Sigmoid colon (tissue), 4 donors: ENCODE data around the gene GABRB3.

ENCODE experiments used
- CTCF ChIP-seq, 4 experiments: fragments of 450-650 bp in 3 of 4; fragments of 200-600 bp in 1 of 4; IDR thresholded peaks; one replicate each; pipeline ENCODE4 v1.5.1; 2016 to 2019; ENCODE audit warnings: antibody characterized with exemption in 4 of 4, mild to moderate bottlenecking in 3 of 4, moderate library complexity in 2 of 4
- EP300 ChIP-seq, 4 donors: sonication (generic); formaldehyde crosslinking; IDR thresholded peaks; one replicate each; pipeline ENCODE4 v1.6.1; 2017; ENCODE audit warnings: antibody characterized with exemption in 4 of 4
- POLR2A ChIP-seq, 2 donors: fragments of 450-650 bp; IDR thresholded peaks; one replicate each; pipeline ENCODE4 v1.6.1; 2016; ENCODE audit warnings: antibody characterized with exemption in 2 of 2, mild to moderate bottlenecking in 2 of 2, moderate library complexity in 2 of 2
- POLR2AphosphoS5 ChIP-seq, 4 donors: sonication (generic); formaldehyde crosslinking; IDR thresholded peaks; one replicate each; pipeline ENCODE4 v1.6.1; 2017; ENCODE audit warnings: antibody characterized with exemption in 4 of 4

GRCh38 chr15:26682598-26683164, 90.2 kb downstream of the GABRB3 start:
- TF ChIP-seq CTCF (IDR thresholded peaks at IDR 0.05) (no peak), POLR2A (IDR thresholded peaks at IDR 0.05) (no peak), EP300 (IDR thresholded peaks at IDR 0.05) (no peak), POLR2AphosphoS5 (IDR thresholded peaks at IDR 0.05) (no peak)
